Measurements from ENCODE around the gene RNF222. TPM values are rescaled to one million over a fixed set of nuclear protein-coding genes. Genes with fewer than 3 reads are reported as not detected.

RNF222 gene
- total RNA-seq, 4 donors from 2014 or later, result not detected

GRCh38 chr17:8392274-8392673 is 5.4 kb downstream of the RNF222 start:
- H3K36me3 ChIP-seq, result no peaks in the 10 kb centered on the region
- H3K27me3 ChIP-seq, result peaks cover 27% of the 10 kb centered on the region
- no peak overlapping the region for H3K4me3 ChIP-seq
- intact Hi-C loops (cut with DNase I; ENCODE audit: low total_unique reads), result no loop called here
- 77% methylated on average over 9 of the region's 18 CpGs; no CpG with 5 or more reads in 1 of the 2 donors for WGBS, 2 donors (ENCODE audit: low coverage in 1 of 2)
- H3K4me1 ChIP-seq, result peaks cover 0 to 6% (median 5%) of the 10 kb centered on the region in 4 donors
- TF ChIP-seq CTCF (IDR thresholded peaks at IDR 0.05) (no peak), EP300 (IDR thresholded peaks at IDR 0.05; ENCODE audit: low read depth) (no peak), POLR2A (IDR thresholded peaks at IDR 0.05) (no peak), POLR2AphosphoS5 (IDR thresholded peaks at IDR 0.05) (no peak)
- no peaks in the 10 kb centered on the region for H3K9me3 ChIP-seq
- in situ Hi-C loops (cut with MboI; ENCODE audit: low pct_ligation_motif_present in 1 of 4, low pct_unique_long_range_greater_than_20kb in 1 of 4, low sequenced_read_pairs in 3 of 4), result no loop called here
- no peak for DNase-seq
- H3K27ac ChIP-seq, result no peak overlapping the region

DNA sequence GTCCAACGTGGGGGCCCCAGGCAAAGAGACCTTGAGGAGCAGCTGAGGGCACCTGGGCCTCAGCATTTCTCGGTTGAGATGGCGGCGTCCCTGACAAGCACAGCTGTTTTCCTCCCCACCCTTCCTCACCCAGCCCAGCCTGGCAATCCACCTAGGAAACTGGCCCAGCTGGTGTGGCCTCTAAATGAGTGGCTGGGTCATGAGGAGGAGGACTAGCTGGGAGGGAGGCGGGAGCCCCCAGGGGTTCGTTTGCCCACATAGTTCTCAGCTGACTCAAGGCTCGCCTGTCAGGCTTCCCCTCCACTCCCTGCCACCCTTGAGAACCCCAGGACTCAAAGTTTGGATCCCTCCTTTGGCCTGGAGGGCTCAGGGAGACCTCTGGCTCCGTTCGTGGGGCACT is 5.9 kb downstream of the RNF222 start:
- H3K27ac ChIP-seq, result no peak overlapping the region
- in situ Hi-C loops (cut with MboI; ENCODE audit: low pct_ligation_motif_present in 1 of 4, low pct_unique_long_range_greater_than_20kb in 1 of 4, low sequenced_read_pairs in 3 of 4) (no loop called here), intact Hi-C loops (cut with DNase I; ENCODE audit: low total_unique reads) (no loop called here)
- 42% methylated on average over 9 of the region's 9 CpGs; no CpG with 5 or more reads in 1 of the 2 donors for WGBS, 2 donors (ENCODE audit: low coverage in 1 of 2)
- H3K4me1 ChIP-seq, result peaks cover 0 to 6% (median 5%) of the 10 kb centered on the region in 4 donors
- peaks cover 21% of the 10 kb centered on the region for H3K27me3 ChIP-seq
- no peak for DNase-seq
- no peak overlapping the region for H3K4me3 ChIP-seq
- H3K36me3 ChIP-seq, result no peaks in the 10 kb centered on the region
- no peaks in the 10 kb centered on the region for H3K9me3 ChIP-seq
- TF ChIP-seq CTCF (IDR thresholded peaks at IDR 0.05), result no peak
- no peak for TF ChIP-seq EP300 (IDR thresholded peaks at IDR 0.05; ENCODE audit: low read depth)

- H3K36me3 ChIP-seq, result no peaks in the 10 kb centered on the region
- TF ChIP-seq POLR2AphosphoS5 (IDR thresholded peaks at IDR 0.05) (no peak), POLR2A (IDR thresholded peaks at IDR 0.05) (no peak), CTCF (IDR thresholded peaks at IDR 0.05) (no peak), EP300 (IDR thresholded peaks at IDR 0.05; ENCODE audit: low read depth) (no peak)
- no peak overlapping the region for H3K27ac ChIP-seq
- in situ Hi-C loops (cut with MboI; ENCODE audit: low pct_ligation_motif_present in 1 of 4, low pct_unique_long_range_greater_than_20kb in 1 of 4, low sequenced_read_pairs in 3 of 4) (no loop called here), intact Hi-C loops (cut with DNase I; ENCODE audit: low total_unique reads) (no loop called here)
- H3K9me3 ChIP-seq, result no peaks in the 10 kb centered on the region
- 71 to 81% methylated on average over 7 of the region's 7 CpGs for WGBS, 2 donors (ENCODE audit: low coverage in 1 of 2)
- no peak overlapping the region for H3K4me3 ChIP-seq
- no peaks in the 10 kb centered on the region for H3K27me3 ChIP-seq
- H3K4me1 ChIP-seq, result peaks cover 5 to 17% (median 11%) of the 10 kb centered on the region in 4 donors
- no peak for DNase-seq
Measured at GRCh38 chr17:8387914-8388651, 9.5 kb downstream of the RNF222 start.

GRCh38 chr17:8386841-8387240 is 10.8 kb downstream of the RNF222 start:
- Histone ChIP-seq H3K4me1 (peaks cover 5 to 23% (median 16%) of the 10 kb centered on the region in 4 donors), H3K27ac (no peak overlapping the region), H3K4me3 (no peak overlapping the region), H3K27me3 (no peaks in the 10 kb centered on the region), H3K9me3 (no peaks in the 10 kb centered on the region), H3K36me3 (no peaks in the 10 kb centered on the region)
- no peak for DNase-seq
- WGBS, 2 donors (ENCODE audit: low coverage in 1 of 2), result 71 to 84% methylated on average over 6 of the region's 6 CpGs
- intact Hi-C loops (cut with DNase I; ENCODE audit: low total_unique reads) (no loop called here), in situ Hi-C loops (cut with MboI; ENCODE audit: low pct_ligation_motif_present in 1 of 4, low pct_unique_long_range_greater_than_20kb in 1 of 4, low sequenced_read_pairs in 3 of 4) (no loop called here)
- TF ChIP-seq POLR2A (IDR thresholded peaks at IDR 0.05) (no peak), CTCF (IDR thresholded peaks at IDR 0.05) (no peak), POLR2AphosphoS5 (IDR thresholded peaks at IDR 0.05) (no peak), EP300 (IDR thresholded peaks at IDR 0.05; ENCODE audit: low read depth) (no peak)

Data from transverse colon (tissue), 4 donors.